KOPT-K1 (cell line): Measurements from ENCODE around the gene TIMMDC1.

ENCODE experiments used
- H3K27ac ChIP-seq: fragments of 200-600 bp; sonication (generic); 2 replicates; pipeline ENCODE4 v1.5.1; 2016; ENCODE audit warnings: antibody characterized with exemption, mild to moderate bottlenecking, low read depth, low read length; ENCODE audit not compliant: poor library complexity, severe bottlenecking
- H3K36me3 ChIP-seq: fragments of 200-600 bp; sonication (generic); 2 replicates; pipeline ENCODE4 v1.5.1; 2017; ENCODE audit warnings: antibody characterized with exemption, mild to moderate bottlenecking, low read length, moderate library complexity; ENCODE audit not compliant: insufficient read depth
- H3K9me3 ChIP-seq: fragments of 200-600 bp; sonication (generic); 2 replicates; pipeline ENCODE4 v1.5.1; 2017; ENCODE audit warnings: antibody characterized with exemption, low read length, mild to moderate bottlenecking; ENCODE audit not compliant: insufficient read depth, poor library complexity, severe bottlenecking

The TIMMDC1 gene, protein sequence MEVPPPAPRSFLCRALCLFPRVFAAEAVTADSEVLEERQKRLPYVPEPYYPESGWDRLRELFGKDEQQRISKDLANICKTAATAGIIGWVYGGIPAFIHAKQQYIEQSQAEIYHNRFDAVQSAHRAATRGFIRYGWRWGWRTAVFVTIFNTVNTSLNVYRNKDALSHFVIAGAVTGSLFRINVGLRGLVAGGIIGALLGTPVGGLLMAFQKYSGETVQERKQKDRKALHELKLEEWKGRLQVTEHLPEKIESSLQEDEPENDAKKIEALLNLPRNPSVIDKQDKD

DNA sequence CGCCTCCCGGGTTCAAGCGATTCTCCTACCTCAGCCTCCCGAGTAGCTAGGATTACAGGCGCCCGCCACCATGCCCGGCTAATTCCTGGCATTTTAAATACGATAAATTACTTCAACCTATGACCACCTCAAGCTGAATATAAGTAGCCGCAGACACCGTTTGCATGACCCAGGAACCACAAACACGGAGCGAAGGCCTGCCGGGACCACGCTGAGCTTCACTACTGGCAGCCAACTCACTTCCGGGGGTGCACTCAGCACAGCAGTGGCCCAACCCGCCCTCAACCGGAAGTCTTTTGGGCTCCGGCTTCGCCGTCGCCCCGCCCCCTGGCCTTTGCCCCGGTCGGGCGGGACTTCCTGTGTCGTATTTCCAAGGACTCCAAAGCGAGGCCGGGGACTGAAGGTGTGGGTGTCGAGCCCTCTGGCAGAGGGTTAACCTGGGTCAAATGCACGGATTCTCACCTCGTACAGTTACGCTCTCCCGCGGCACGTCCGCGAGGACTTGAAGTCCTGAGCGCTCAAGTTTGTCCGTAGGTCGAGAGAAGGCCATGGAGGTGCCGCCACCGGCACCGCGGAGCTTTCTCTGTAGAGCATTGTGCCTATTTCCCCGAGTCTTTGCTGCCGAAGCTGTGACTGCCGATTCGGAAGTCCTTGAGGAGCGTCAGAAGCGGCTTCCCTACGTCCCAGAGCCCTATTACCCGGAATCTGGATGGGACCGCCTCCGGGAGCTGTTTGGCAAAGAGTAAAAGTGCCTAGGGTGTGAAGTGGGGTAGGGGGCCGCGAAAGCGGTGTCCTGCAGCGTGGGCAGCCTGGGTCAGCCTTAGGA, at the start of gene TIMMDC1:
TSS of gene TIMMDC1 (plus strand) at position 362 of the 826 bp plus-strand sequence. CDS start at position 549, 187 bp downstream.
- Histone ChIP-seq H3K36me3 (peaks cover 12% of the 10 kb centered on the region), H3K27ac (peak within 1 kb of the TSS; percentile 78), H3K9me3 (no peaks in the 10 kb centered on the region)

DNA sequence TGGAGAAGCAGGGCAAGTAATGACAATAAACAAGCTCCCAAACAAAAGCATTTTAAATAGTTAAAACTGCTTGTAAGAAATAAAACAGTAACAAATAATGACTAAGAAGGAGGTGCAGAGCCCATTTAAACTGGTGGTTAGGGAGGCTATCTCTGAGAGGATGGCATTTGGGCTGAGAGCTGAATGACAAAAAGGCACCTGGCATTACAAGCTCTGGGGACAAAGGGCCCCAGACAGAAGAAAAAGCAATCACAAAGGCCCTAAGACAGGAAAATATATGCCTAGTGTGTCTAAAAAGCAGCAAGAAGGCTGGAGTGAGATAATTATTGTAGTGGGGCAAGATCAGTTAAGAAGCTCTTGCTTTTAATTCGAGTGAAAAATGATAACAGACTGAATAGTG, 44.5 kb upstream of the TIMMDC1 start:
- Histone ChIP-seq H3K9me3 (no peaks in the 10 kb centered on the region), H3K36me3 (peaks cover 98% of the 10 kb centered on the region), H3K27ac (no peak overlapping the region)

DNA sequence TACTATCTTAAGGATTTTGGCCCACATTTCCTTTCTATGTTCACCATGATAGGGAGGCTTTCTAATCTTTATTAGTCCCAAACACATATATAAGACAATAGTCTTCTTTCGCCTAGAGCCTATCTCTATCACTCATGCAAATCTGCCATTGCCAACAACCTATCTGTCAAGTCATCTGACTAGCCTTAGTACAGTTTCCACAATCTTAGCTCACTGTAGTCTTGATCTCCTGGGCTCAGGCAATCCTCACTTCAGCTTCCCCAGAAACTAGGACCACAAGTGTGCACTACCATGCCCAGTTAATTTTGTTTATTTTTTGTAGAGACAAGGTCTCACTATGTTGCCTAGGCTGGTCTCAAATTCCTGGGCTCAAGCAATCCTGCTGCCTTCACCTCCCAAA, 41.9 kb upstream of the TIMMDC1 start:
- peaks cover 97% of the 10 kb centered on the region for H3K36me3 ChIP-seq
- no peaks in the 10 kb centered on the region for H3K9me3 ChIP-seq
- no peak overlapping the region for H3K27ac ChIP-seq

DNA sequence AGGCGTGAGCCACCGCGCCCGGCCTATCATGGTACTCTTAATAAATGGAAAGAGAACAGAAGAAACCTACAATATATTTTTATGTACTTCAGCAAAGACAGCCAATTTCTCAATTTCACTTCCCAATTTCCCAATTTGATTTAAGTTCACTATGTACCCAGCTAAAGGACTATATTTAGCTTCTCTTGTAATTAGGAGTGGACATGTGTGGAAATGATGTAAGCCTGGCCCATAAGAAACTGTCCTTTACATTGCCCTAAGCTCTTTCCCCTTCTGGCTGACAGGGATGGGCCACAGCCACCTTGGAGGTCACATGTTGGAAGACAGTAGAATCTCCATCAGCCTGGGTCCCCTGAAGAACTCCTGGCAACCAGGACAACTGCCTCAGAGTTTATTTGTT, 41.1 kb upstream of the TIMMDC1 start:
- H3K27ac ChIP-seq: no peak overlapping the region
- H3K36me3 ChIP-seq: peaks cover 95% of the 10 kb centered on the region
- no peaks in the 10 kb centered on the region for H3K9me3 ChIP-seq

DNA sequence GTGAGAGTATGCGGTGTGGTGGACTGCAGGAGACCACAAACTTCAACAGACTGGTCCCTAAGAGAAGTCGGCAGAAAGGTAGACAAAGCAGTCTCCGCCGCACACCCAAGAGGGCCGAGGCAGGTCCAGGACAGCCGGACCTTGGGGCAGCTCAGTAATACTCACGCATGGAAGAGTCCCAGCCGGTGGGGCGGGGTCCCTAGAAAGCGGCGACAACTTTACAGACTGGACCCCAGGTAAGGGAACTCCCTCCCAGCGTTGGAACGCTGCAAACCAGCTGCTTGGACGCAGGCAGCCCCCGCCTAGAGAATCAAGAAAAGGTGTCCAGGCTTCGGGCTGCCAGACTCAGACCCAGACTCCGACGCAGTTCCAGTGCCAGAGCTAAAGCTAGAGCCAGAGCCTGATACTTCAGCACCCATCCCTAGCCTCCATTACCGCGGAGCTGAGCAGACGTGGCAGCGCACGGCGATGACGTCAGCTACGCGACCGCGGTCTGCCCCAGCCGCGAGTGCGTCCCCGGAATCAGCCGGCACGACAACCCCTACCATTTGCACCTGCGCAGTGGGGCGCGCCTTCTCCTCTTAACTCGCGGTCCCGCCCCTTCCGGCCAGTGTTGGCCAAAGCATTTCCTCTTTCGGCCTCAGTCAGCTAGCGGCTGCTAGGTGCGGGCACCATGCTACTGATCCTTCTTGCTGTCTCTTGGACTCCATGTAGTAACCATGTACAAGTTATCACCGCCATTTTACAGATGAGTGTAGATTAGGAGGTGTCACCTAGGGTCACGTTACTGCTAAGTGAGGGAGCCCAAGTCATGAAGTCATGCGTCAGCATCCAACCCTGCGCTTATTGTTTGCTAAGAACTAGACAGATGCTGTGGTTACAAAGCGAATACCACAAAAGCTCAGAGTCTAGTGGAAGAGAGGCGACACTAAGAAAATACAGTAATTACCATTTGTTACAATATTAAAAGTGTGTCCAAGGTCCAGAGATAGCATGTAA, 34.9 kb upstream of the TIMMDC1 start, which contains the start of gene TMEM39A:
TSS of gene TMEM39A (minus strand) at position 445 of the 999 bp plus-strand sequence. CDS start 1,541 bp downstream, outside the sequence.
- H3K36me3 ChIP-seq: peaks cover 33% of the 10 kb centered on the region
- no peaks in the 10 kb centered on the region for H3K9me3 ChIP-seq
- peak within 1 kb of the TSS; percentile 76 for H3K27ac ChIP-seq

DNA sequence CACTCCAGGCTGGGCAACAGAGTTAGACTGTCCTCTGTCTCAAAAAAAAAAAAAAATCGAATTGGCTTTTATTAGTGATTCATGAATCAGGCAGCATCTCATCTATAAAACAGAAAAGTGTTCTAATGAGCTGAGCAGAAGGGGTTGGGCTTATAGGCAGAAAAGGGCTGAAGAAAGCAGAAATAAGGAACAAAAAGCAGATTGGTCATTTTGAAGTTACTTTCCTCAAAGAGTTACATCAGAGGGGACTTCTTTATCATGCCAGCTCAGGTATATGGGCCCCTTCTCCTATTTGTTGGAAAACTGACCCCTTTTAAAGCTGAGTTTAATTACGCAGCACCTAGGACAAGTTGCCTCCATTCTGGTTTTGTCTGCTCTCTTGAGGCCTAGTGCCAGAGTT, 30.3 kb upstream of the TIMMDC1 start:
- Histone ChIP-seq H3K27ac (peak overlapping the region; percentile 83), H3K36me3 (peaks cover 22% of the 10 kb centered on the region), H3K9me3 (no peaks in the 10 kb centered on the region)

DNA sequence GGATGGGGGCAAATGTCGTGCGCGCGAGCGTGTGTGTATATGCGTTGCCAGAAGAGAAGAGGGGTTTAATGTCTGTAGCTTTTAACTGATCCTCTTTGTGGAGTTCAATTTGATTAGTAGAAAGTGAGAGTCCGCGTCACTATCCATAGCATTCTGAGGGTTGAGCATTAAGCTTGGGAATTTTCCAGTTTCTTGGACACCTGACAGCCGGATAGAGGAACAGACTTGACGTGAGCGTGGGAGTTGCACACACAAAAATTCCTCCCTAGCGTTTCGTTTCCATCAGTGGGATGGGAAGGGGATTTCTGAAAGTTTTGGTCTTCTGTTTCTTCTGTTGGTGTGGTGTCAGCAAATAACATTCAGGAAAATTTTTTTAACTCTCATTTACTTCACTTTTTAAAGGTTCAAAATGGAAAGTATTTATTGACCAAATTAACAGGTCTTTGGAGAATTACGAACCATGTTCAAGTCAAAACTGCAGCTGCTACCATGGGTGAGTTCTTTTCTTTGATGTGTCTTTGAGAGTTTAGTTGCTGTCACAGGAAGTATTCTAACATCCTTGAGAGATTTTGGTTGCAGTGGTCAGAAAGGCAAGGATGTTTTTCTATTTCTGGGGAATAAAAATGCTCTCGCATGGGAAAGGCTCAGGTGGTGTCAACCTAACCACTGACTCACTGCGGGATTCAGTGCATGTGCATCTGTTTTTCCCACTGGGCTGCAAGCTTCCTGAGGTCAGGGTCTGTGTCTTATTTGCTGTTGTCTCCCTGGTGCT, 28.7 kb upstream of the TIMMDC1 start:
- Histone ChIP-seq H3K36me3 (peaks cover 36% of the 10 kb centered on the region), H3K9me3 (no peaks in the 10 kb centered on the region), H3K27ac (peak overlapping the region; percentile 83)

DNA sequence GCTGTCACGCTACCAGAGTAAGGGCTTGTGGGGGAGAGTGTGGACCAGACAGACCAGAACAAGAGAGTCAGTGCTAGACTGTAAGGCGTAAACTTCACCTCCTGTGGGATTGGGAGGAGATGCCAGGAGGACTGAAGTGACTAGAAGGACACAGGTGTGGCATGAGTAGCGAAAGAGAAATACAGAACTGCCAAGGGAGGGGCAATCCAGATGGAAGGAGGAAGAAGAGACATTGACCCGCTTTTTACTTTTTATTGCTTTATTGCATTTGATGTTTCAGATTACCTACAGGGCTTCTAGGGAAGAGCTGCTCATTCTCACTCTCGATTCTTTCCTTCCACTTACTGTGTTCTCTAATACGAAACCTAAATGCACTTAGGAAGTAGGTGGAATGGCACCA, 27.5 kb upstream of the TIMMDC1 start:
- no peak overlapping the region for H3K27ac ChIP-seq
- H3K9me3 ChIP-seq: no peaks in the 10 kb centered on the region
- peaks cover 45% of the 10 kb centered on the region for H3K36me3 ChIP-seq

DNA sequence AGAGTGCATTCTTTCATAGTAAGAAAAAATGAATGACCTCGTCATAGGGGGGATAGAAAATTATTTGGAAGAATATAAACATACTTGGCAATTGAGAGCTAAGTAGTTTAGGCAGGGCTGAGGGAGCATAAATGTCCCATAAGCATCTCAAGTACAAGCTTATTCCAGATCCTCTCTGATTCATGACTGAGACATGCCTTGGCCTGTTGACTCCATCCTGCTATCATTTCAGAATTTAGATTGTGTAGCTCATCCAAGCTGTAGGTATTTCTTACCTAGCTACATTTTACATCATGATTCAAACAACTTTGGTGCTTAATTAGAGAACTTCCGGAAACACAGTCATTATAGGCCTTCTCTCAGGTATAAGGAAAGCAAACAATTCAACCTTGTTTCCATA, 17.3 kb upstream of the TIMMDC1 start:
- Histone ChIP-seq H3K27ac (no peak overlapping the region), H3K9me3 (no peaks in the 10 kb centered on the region), H3K36me3 (peaks cover 96% of the 10 kb centered on the region)

DNA sequence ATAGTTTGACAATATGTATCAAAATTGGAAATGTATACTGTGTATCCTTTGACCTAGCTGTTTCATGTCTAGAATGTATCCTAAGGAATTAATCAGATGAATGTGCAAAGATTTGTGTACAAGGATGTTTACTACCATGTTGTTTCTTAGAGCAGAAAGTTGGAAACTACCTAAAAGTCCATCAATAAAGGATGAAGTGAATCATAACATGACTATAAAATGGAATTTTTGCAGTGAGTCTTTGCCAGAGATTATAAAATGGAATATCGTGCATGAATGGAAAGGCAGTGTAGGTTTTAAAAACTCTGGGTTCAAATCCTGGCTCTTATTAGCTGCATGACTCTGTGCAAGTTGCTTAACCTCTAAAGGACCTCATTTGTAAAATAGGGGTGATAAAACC, 15.2 kb upstream of the TIMMDC1 start:
- no peak overlapping the region for H3K27ac ChIP-seq
- H3K36me3 ChIP-seq: peaks cover 94% of the 10 kb centered on the region
- no peaks in the 10 kb centered on the region for H3K9me3 ChIP-seq

DNA sequence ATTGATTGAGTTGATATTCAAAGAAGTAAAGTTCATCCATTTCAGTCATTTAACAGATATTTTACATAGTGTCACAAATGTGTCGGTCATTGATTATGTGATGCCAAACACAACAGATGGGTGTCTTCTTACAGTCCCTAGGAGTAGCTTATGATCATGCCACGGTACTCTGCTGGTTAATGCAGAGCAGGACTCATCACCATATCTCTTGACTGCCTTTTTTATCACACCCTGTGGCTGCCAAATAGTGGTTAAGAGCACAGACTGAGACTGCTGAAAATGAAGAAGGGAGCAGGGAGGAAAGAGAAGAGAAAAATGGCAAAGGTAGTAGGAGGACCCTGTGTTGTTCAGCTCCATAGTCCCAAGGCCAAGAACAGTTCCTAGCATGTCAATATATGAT, 12.8 kb upstream of the TIMMDC1 start:
- Histone ChIP-seq H3K36me3 (peaks cover 94% of the 10 kb centered on the region), H3K9me3 (no peaks in the 10 kb centered on the region), H3K27ac (no peak overlapping the region)

DNA sequence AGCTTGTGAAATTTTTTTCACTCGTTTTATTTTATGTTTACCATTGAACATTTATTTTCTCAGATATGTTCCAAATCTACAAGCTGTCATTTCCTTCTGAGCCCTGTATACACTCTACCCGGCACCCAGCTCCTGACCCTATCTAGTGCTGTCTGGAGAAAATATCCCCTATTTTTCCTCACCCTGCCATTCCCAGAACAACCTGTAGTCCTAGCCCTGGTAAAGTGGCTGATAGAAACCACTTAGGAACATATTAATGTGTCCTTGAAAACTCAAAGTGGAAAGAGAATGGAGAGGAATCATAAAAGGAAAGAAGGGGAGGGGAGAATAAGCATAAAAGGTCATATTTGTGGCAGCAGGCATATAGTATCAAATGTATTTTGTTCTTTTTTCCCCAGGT, 8.2 kb upstream of the TIMMDC1 start:
- Histone ChIP-seq H3K9me3 (no peaks in the 10 kb centered on the region), H3K36me3 (peaks cover 73% of the 10 kb centered on the region), H3K27ac (no peak overlapping the region)

DNA sequence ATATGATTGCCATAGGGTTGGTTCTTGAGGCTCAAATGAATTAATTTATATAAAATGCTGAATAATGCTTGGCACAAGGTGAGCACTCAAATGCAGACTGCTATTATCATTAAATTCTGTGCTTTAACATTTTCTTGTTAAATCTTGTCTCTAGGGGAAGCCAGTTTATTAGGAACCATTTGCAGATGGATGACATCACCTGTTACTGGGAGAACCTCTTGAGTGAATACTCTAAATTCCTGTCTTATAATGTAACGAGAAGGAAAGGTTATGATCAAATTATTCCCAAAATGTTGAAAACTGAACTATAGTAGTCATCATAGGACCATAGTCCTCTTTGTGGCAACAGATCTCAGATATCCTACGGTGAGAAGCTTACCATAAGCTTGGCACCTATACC, 6.2 kb upstream of the TIMMDC1 start:
- H3K27ac ChIP-seq: no peak overlapping the region
- H3K36me3 ChIP-seq: peaks cover 53% of the 10 kb centered on the region
- H3K9me3 ChIP-seq: no peaks in the 10 kb centered on the region

DNA sequence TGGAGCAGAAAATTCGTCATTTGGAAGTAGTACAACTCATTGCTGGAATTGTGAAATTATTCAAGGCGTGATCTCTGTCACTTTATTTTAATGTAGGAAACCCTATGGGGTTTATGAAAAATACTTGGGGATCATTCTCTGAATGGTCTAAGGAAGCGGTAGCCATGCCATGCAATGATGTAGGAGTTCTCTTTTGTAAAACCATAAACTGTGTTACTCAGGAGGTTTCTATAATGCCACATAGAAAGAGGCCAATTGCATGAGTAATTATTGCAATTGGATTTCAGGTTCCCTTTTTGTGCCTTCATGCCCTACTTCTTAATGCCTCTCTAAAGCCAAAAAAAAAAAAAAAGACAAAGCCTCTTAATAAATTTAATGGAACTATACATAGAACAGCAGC, 5.5 kb upstream of the TIMMDC1 start:
- Histone ChIP-seq H3K36me3 (peaks cover 48% of the 10 kb centered on the region), H3K9me3 (no peaks in the 10 kb centered on the region), H3K27ac (no peak overlapping the region)
